A549 (cell line): ENCODE measurements around the gene CIAPIN1. TPM values are rescaled to one million over a fixed set of nuclear protein-coding genes. Genes with fewer than 3 reads are reported as not detected.

Experiments
- ATAC-seq, 2 experiments: fragments of 200-7000 bp in 1 of 2; fragments of >200 bp in 1 of 2; cut with Nextera tagmentation in 1 of 2; cut with Tn5 transposase in 1 of 2; 3 replicates each; pipeline versions ENCODE4 v1.8.0 to v1.9.1; 2018 to 2020; ENCODE audit warnings: mild to moderate bottlenecking in 1 of 2, moderate library complexity in 1 of 2
- CTCF ChIA-PET: fragments of 300-600 bp; sonication (Branson Sonifier 250); formaldehyde crosslinking; extraction: SDS; loops from one replicate; lab custom pipeline; 2021; ENCODE audit warnings: antibody characterized with exemption, inconsistent platforms; lab: Yijun Ruan, JAX
- POLR2A ChIA-PET: fragments of 350-600 bp; formaldehyde crosslinking; extraction: SDS; loops from one replicate; lab custom pipeline; 2021; ENCODE audit warnings: antibody characterized with exemption, inconsistent platforms; lab: Yijun Ruan, JAX
- DNase-seq, 2 experiments: peaks; one replicate each; pipeline versions ENCODE4 v3.0.0 to v3.0.0-alpha.2; 2011 to 2016; ENCODE audit warnings: low read depth in 1 of 2, low spot score in 1 of 2
- FAIRE-seq: peaks from 2 replicates; lab custom pipeline; 2011; peaks lifted over from hg19 to GRCh38; lab: Jason Lieb, UNC
- H3K27ac ChIP-seq, 2 experiments: fragments of >200 bp; sonication (Bioruptor Twin); formaldehyde crosslinking; 3 replicates each; pipeline ENCODE4 v1.5.1; 2016 to 2017
- H3K4me1 ChIP-seq: fragments of >200 bp; sonication (Bioruptor Twin); formaldehyde crosslinking; 3 replicates; pipeline ENCODE4 v1.6.1; 2016
- H3K4me2 ChIP-seq: fragments of >200 bp; sonication (Bioruptor Twin); formaldehyde crosslinking; 3 replicates; pipeline ENCODE4 v1.6.1; 2016
- H3K4me3 ChIP-seq: fragments of >200 bp; sonication (Bioruptor Twin); formaldehyde crosslinking; 3 replicates; pipeline ENCODE4 v1.5.1; 2016
- H3K9me3 ChIP-seq: fragments of >200 bp; sonication (Bioruptor Twin); formaldehyde crosslinking; 3 replicates; pipeline ENCODE4 v1.6.1; 2016
- BHLHE40 ChIP-seq: IDR thresholded peaks from 2 replicates; pipeline ENCODE4 v1.6.1; 2012; ENCODE audit warnings: low read depth, low read length, inconsistent platforms
- CHD2 ChIP-seq: fragments of 150-350 bp; IDR thresholded peaks from 2 replicates; pipeline ENCODE4 v1.6.1; 2014; ENCODE audit warnings: low read length; ENCODE audit not compliant: partially characterized antibody
- EHF ChIP-seq: fragments of 250-450 bp; sonication (Bioruptor Pico); IDR thresholded peaks from 2 replicates; pipeline ENCODE4 v1.5.0; 2020; ENCODE audit warnings: mild to moderate bottlenecking
- EP300 ChIP-seq, 2 experiments: fragments of >200 bp; sonication (Bioruptor Twin); formaldehyde crosslinking; IDR thresholded peaks; 2 replicates in 1 of 2; 3 replicates in 1 of 2; pipeline ENCODE4 v1.6.1; 2016 to 2017
- ESRRA ChIP-seq: fragments of 150-350 bp; IDR thresholded peaks from 2 replicates; pipeline ENCODE4 v1.6.1; 2014; ENCODE audit warnings: mild to moderate bottlenecking, low read length, borderline replicate concordance
- FOXS1 ChIP-seq: fragments of 250-450 bp; sonication (Bioruptor Pico); IDR thresholded peaks from 2 replicates; pipeline ENCODE4 v1.5.0; 2020; ENCODE audit warnings: mild to moderate bottlenecking, moderate library complexity
- GATA3 ChIP-seq: IDR thresholded peaks from 2 replicates; pipeline ENCODE4 v1.6.1; 2012; ENCODE audit warnings: borderline replicate concordance
- HOXB13 ChIP-seq: fragments of 250-450 bp; sonication (Bioruptor Pico); IDR thresholded peaks from 2 replicates; pipeline ENCODE4 v1.5.0; 2020; ENCODE audit warnings: low read depth, mild to moderate bottlenecking, moderate library complexity
- MAFK ChIP-seq: fragments of 450-650 bp; IDR thresholded peaks from 2 replicates; pipeline ENCODE4 v1.6.1; 2014; ENCODE audit not compliant: partially characterized antibody
- MYC ChIP-seq: IDR thresholded peaks from 2 replicates; pipeline ENCODE4 v1.6.1; 2012; ENCODE audit warnings: mild to moderate bottlenecking, inconsistent platforms, low read length, improper control_type of control experiment, borderline replicate concordance
- RARB ChIP-seq: fragments of 250-450 bp; sonication (Bioruptor Pico); IDR thresholded peaks from 2 replicates; pipeline ENCODE4 v1.8.0; 2021; ENCODE audit warnings: mild to moderate bottlenecking, moderate library complexity
- RCOR1 ChIP-seq: fragments of 150-350 bp; IDR thresholded peaks from 2 replicates; pipeline ENCODE4 v1.6.1; 2014; ENCODE audit warnings: antibody characterized with exemption, low read length, low read depth
- RFX5 ChIP-seq: fragments of 450-650 bp; IDR thresholded peaks from 2 replicates; pipeline ENCODE4 v1.7.1; 2014; ENCODE audit warnings: antibody characterized with exemption, mild to moderate bottlenecking, moderate library complexity
- SREBF2 ChIP-seq: fragments of 450-650 bp; IDR thresholded peaks from 2 replicates; pipeline ENCODE4 v1.6.1; 2014; ENCODE audit warnings: mild to moderate bottlenecking, moderate library complexity
- TP53 ChIP-seq: fragments of 250-450 bp; sonication (Bioruptor Pico); IDR thresholded peaks from 2 replicates; pipeline ENCODE4 v1.5.0; 2021; ENCODE audit warnings: mild to moderate bottlenecking, moderate library complexity
- ZC3H11A ChIP-seq: fragments of 450-650 bp; IDR thresholded peaks from 2 replicates; pipeline ENCODE4 v1.6.1; 2014; ENCODE audit warnings: antibody characterized with exemption, mild to moderate bottlenecking
- ZNF302 ChIP-seq: fragments of 250-450 bp; sonication (Bioruptor Pico); IDR thresholded peaks from 2 replicates; pipeline ENCODE4 v1.9.0; 2021; ENCODE audit warnings: inconsistent platforms, mild to moderate bottlenecking, moderate library complexity
- ZSCAN20 ChIP-seq: fragments of 250-450 bp; sonication (Bioruptor Pico); IDR thresholded peaks from 2 replicates; pipeline ENCODE4 v1.8.0; 2022; ENCODE audit warnings: mild to moderate bottlenecking, moderate library complexity
- WGBS: methylation state at CpG from one replicate; pipeline ENCODE4 v1.1.6; 2017; ENCODE audit errors: missing lambda C conversion rate; 5-methylcytosine and 5-hydroxymethylcytosine counted together
- polyA plus RNA-seq, 4 experiments: library from polyadenylated mRNA; depleted of rRNA in 3 of 4; stranded (reverse); fragments of >200 nt; fragmentation: RNase III in 1 of 4; extraction: RNeasy Plus Mini Kit Qiagen cat#74134 plus additional on column Dnase treatment in 1 of 4; gene quantifications; 2 replicates in 3 of 4; 3 replicates in 1 of 4; pipeline ENCODE4 v1.2.3, GENCODE V29; 2011 to 2017
- TF ChIP-seq, protein P1 (sequence below): fragments of >200 bp; sonication (Bioruptor Twin); formaldehyde crosslinking; IDR thresholded peaks from 2 replicates; pipeline ENCODE4 v1.6.1; 2016
- TF ChIP-seq, protein P2 (sequence below): fragments of >200 bp; sonication (Bioruptor Twin); formaldehyde crosslinking; IDR thresholded peaks from 3 replicates; pipeline ENCODE4 v1.5.1; 2016
- TF ChIP-seq, protein P3 (sequence below): IDR thresholded peaks from 2 replicates; pipeline ENCODE4 v1.6.1; 2012; ENCODE audit warnings: low read depth, borderline replicate concordance
- TF ChIP-seq, protein P4 (sequence below): fragments of >200 bp; sonication (Bioruptor Twin); formaldehyde crosslinking; IDR thresholded peaks from 3 replicates; pipeline ENCODE4 v1.6.1; 2016
- TF ChIP-seq, protein P5 (sequence below): fragments of 450-650 bp; IDR thresholded peaks from 2 replicates; pipeline ENCODE4 v1.6.1; 2014; ENCODE audit warnings: antibody characterized with exemption
- TF ChIP-seq, protein P6 (sequence below): fragments of 250-450 bp; sonication (Bioruptor Pico); IDR thresholded peaks from 2 replicates; pipeline ENCODE4 v1.5.0; 2020; ENCODE audit warnings: low read depth, mild to moderate bottlenecking, moderate library complexity
- TF ChIP-seq, protein P7 (sequence below): IDR thresholded peaks from 2 replicates; pipeline ENCODE4 v1.6.1; 2012
- TF ChIP-seq, protein P8 (sequence below): fragments of 200-600 bp; sonication (generic); IDR thresholded peaks from 2 replicates; pipeline ENCODE4 v1.6.1; 2016; ENCODE audit warnings: antibody characterized with exemption, mild to moderate bottlenecking, moderate library complexity

CIAPIN1 gene
- polyA plus RNA-seq, 2 of the 4 experiments (the other 2 are of a cell fraction), result 71.5 to 101 TPM

DNA sequence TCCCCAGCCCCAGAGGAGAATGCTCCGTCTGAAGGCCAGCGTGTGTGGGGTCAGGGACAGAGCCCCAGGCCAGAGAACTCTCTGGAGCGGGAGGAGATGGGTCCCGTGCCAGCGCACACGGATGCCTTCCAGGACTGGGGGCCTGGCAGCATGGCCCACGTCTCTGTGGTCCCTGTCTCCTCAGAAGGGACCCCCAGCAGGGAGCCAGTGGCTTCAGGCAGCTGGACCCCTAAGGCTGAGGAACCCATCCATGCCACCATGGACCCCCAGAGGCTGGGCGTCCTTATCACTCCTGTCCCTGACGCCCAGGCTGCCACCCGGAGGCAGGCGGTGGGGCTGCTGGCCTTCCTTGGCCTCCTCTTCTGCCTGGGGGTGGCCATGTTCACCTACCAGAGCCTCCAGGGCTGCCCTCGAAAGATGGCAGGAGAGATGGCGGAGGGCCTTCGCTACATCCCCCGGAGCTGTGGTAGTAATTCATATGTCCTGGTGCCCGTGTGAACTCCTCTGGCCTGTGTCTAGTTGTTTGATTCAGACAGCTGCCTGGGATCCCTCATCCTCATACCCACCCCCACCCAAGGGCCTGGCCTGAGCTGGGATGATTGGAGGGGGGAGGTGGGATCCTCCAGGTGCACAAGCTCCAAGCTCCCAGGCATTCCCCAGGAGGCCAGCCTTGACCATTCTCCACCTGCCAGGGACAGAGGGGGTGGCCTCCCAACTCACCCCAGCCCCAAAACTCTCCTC lies 64.5 kb downstream of the CIAPIN1 start:
- TF ChIP-seq GATA3 (no peak), SREBF2 (no peak), ZSCAN20 (no peak), HOXB13 (no peak), ZNF302 (CRISPR knock-in tag) (no peak), CHD2 (no peak), BHLHE40 (no peak), MYC (no peak), ESRRA (no peak), RARB (no peak)
- TF ChIP-seq, protein P1, sequence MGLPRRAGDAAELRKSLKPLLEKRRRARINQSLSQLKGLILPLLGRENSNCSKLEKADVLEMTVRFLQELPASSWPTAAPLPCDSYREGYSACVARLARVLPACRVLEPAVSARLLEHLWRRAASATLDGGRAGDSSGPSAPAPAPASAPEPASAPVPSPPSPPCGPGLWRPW, result no peak
- TF ChIP-seq, protein P2, sequence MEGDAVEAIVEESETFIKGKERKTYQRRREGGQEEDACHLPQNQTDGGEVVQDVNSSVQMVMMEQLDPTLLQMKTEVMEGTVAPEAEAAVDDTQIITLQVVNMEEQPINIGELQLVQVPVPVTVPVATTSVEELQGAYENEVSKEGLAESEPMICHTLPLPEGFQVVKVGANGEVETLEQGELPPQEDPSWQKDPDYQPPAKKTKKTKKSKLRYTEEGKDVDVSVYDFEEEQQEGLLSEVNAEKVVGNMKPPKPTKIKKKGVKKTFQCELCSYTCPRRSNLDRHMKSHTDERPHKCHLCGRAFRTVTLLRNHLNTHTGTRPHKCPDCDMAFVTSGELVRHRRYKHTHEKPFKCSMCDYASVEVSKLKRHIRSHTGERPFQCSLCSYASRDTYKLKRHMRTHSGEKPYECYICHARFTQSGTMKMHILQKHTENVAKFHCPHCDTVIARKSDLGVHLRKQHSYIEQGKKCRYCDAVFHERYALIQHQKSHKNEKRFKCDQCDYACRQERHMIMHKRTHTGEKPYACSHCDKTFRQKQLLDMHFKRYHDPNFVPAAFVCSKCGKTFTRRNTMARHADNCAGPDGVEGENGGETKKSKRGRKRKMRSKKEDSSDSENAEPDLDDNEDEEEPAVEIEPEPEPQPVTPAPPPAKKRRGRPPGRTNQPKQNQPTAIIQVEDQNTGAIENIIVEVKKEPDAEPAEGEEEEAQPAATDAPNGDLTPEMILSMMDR, result no peak
- TF ChIP-seq, protein P3, sequence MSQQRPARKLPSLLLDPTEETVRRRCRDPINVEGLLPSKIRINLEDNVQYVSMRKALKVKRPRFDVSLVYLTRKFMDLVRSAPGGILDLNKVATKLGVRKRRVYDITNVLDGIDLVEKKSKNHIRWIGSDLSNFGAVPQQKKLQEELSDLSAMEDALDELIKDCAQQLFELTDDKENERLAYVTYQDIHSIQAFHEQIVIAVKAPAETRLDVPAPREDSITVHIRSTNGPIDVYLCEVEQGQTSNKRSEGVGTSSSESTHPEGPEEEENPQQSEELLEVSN, result no peak
- TF ChIP-seq, protein P4, sequence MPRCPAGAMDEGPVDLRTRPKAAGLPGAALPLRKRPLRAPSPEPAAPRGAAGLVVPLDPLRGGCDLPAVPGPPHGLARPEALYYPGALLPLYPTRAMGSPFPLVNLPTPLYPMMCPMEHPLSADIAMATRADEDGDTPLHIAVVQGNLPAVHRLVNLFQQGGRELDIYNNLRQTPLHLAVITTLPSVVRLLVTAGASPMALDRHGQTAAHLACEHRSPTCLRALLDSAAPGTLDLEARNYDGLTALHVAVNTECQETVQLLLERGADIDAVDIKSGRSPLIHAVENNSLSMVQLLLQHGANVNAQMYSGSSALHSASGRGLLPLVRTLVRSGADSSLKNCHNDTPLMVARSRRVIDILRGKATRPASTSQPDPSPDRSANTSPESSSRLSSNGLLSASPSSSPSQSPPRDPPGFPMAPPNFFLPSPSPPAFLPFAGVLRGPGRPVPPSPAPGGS, result no peak
- TF ChIP-seq, protein P5, sequence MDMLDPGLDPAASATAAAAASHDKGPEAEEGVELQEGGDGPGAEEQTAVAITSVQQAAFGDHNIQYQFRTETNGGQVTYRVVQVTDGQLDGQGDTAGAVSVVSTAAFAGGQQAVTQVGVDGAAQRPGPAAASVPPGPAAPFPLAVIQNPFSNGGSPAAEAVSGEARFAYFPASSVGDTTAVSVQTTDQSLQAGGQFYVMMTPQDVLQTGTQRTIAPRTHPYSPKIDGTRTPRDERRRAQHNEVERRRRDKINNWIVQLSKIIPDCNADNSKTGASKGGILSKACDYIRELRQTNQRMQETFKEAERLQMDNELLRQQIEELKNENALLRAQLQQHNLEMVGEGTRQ, result no peak
- H3K4me3 ChIP-seq, result no peak overlapping the region
- H3K4me1 ChIP-seq, result peaks cover 47% of the 10 kb centered on the region
- CTCF ChIA-PET, result interaction anchor here (0.6 to 4.2 kb wide), 7 partner anchors 9 to 82 kb away, joined by 3 to 43 read pairs (median 3); no protein-coding TSS in a partner anchor
- peak overlapping the region in 1 of 2 experiments; percentile 83; a peak in 2 of 6 replicates for H3K27ac ChIP-seq
- DNase-seq (no peak), ATAC-seq (peak in 1 of 2 experiments; percentile 46; a peak in 3 of 6 replicates), FAIRE-seq (no peak)
- H3K9me3 ChIP-seq, result no peaks in the 10 kb centered on the region
- POLR2A ChIA-PET, result no interaction called here
- H3K4me2 ChIP-seq, result no peak overlapping the region
- 98% methylated on average over 5 of the region's 16 CpGs for WGBS

DNA sequence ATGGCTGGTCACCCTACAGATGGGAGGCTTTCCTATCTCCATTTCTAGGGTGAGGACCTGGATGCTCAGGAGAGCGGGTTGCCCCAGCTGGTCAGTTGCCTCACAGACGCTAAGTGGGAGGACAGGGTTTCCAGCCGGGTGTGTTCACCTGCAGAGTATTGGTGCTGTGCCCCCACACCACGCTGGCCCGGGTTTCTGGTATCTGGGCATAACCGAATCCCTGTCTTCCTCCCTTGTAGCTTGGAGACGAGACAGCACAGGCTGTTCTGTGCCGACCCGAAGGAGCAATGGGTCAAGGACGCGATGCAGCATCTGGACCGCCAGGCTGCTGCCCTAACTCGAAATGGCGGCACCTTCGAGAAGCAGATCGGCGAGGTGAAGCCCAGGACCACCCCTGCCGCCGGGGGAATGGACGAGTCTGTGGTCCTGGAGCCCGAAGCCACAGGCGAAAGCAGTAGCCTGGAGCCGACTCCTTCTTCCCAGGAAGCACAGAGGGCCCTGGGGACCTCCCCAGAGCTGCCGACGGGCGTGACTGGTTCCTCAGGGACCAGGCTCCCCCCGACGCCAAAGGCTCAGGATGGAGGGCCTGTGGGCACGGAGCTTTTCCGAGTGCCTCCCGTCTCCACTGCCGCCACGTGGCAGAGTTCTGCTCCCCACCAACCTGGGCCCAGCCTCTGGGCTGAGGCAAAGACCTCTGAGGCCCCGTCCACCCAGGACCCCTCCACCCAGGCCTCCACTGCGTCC lies 65.2 kb downstream of the CIAPIN1 start:
- POLR2A ChIA-PET, result no interaction called here
- no peak overlapping the region for H3K4me3 ChIP-seq
- peak overlapping the region in 1 of 2 experiments; percentile 83; a peak in 2 of 6 replicates for H3K27ac ChIP-seq
- 95% methylated on average over 30 of the region's 35 CpGs for WGBS
- H3K4me2 ChIP-seq, result no peak overlapping the region
- DNase-seq (no peak), FAIRE-seq (no peak), ATAC-seq (no peak)
- no peaks in the 10 kb centered on the region for H3K9me3 ChIP-seq
- H3K4me1 ChIP-seq, result peaks cover 54% of the 10 kb centered on the region
- CTCF ChIA-PET, result interaction anchor here (1.0 to 4.2 kb wide), 8 partner anchors 10 to 81 kb away, joined by 3 to 43 read pairs (median 4); partner anchors contain the start of gene CX3CL1
- no peak for TF ChIP-seq SREBF2
- TF ChIP-seq, protein P6, sequence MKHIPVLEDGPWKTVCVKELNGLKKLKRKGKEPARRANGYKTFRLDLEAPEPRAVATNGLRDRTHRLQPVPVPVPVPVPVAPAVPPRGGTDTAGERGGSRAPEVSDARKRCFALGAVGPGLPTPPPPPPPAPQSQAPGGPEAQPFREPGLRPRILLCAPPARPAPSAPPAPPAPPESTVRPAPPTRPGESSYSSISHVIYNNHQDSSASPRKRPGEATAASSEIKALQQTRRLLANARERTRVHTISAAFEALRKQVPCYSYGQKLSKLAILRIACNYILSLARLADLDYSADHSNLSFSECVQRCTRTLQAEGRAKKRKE (CRISPR knock-in tag), result no peak
- TF ChIP-seq HOXB13, result no peak
- TF ChIP-seq RFX5, result no peak
- no peak for TF ChIP-seq MAFK
- TF ChIP-seq, protein P7, sequence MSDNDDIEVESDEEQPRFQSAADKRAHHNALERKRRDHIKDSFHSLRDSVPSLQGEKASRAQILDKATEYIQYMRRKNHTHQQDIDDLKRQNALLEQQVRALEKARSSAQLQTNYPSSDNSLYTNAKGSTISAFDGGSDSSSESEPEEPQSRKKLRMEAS, result no peak
- TF ChIP-seq TP53 (CRISPR knock-in tag), result no peak
- no peak for TF ChIP-seq RCOR1
- TF ChIP-seq ZC3H11A, result no peak
- no peak for TF ChIP-seq FOXS1 (CRISPR knock-in tag)
- TF ChIP-seq, protein P8, sequence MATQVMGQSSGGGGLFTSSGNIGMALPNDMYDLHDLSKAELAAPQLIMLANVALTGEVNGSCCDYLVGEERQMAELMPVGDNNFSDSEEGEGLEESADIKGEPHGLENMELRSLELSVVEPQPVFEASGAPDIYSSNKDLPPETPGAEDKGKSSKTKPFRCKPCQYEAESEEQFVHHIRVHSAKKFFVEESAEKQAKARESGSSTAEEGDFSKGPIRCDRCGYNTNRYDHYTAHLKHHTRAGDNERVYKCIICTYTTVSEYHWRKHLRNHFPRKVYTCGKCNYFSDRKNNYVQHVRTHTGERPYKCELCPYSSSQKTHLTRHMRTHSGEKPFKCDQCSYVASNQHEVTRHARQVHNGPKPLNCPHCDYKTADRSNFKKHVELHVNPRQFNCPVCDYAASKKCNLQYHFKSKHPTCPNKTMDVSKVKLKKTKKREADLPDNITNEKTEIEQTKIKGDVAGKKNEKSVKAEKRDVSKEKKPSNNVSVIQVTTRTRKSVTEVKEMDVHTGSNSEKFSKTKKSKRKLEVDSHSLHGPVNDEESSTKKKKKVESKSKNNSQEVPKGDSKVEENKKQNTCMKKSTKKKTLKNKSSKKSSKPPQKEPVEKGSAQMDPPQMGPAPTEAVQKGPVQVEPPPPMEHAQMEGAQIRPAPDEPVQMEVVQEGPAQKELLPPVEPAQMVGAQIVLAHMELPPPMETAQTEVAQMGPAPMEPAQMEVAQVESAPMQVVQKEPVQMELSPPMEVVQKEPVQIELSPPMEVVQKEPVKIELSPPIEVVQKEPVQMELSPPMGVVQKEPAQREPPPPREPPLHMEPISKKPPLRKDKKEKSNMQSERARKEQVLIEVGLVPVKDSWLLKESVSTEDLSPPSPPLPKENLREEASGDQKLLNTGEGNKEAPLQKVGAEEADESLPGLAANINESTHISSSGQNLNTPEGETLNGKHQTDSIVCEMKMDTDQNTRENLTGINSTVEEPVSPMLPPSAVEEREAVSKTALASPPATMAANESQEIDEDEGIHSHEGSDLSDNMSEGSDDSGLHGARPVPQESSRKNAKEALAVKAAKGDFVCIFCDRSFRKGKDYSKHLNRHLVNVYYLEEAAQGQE, result no peak
- no peak for TF ChIP-seq EP300 (IDR thresholded peaks at IDR 0.05)
- no peak for TF ChIP-seq EHF (CRISPR knock-in tag)
